IMR-90 (cell line): Measurements from ENCODE around the gene EPHX1. TPM values are rescaled to one million over a fixed set of nuclear protein-coding genes. Genes with fewer than 3 reads are reported as not detected.
A peak's percentile ranks its signal among the peaks of the same experiment; 100 is the strongest.

Experiments
- ATAC-seq: fragments of 200-7000 bp; cut with Tn5 transposase; 2 replicates; pipeline ENCODE4 v1.9.1; 2020; ENCODE audit warnings: low read depth, mild to moderate bottlenecking, moderate library complexity
- BruUV-seq: library from RNA; stranded (reverse); fragments of 400-500 nt; replicated peaks from 2 replicates; lab custom pipeline; 2021; lab: Mats Ljungman, UMichigan
- CTCF ChIA-PET: fragments of 300-600 bp; formaldehyde crosslinking; extraction: SDS; loops from one replicate; lab custom pipeline; 2021; ENCODE audit warnings: antibody characterized with exemption; lab: Yijun Ruan, JAX
- POLR2A ChIA-PET: fragments of 300-600 bp; sonication (Branson Sonifier 250); formaldehyde crosslinking; loops from one replicate; lab custom pipeline; 2022; ENCODE audit warnings: antibody characterized with exemption; ENCODE audit not compliant: unreplicated experiment; lab: Charles Lee
- DNase-seq: peaks from one replicate; pipeline ENCODE4 v3.0.0; 2013
- H2AFZ ChIP-seq: replicated peaks from 2 replicates; pipeline ENCODE3; 2013; ENCODE audit warnings: low read length, mild to moderate bottlenecking; ENCODE audit not compliant: poor library complexity
- H2AK5ac ChIP-seq: 2 replicates; pipeline ENCODE4 v1.6.1; 2013; ENCODE audit warnings: low read depth, low read length, inconsistent platforms
- H2AK9ac ChIP-seq: replicated peaks from 2 replicates; pipeline ENCODE3; 2013; ENCODE audit warnings: mild to moderate bottlenecking, low read depth, low read length, moderate library complexity; ENCODE audit not compliant: poor library complexity
- H2BK120ac ChIP-seq: 2 replicates; pipeline ENCODE4 v1.6.1; 2013; ENCODE audit warnings: low read depth, low read length, inconsistent platforms
- H2BK15ac ChIP-seq: 3 replicates; pipeline ENCODE4 v1.6.1; 2013; ENCODE audit warnings: low read depth, low read length, inconsistent platforms
- H2BK20ac ChIP-seq: 2 replicates; pipeline ENCODE4 v1.6.1; 2013; ENCODE audit warnings: low read depth, mild to moderate bottlenecking, inconsistent platforms, low read length, moderate library complexity
- H2BK5ac ChIP-seq: 2 replicates; pipeline ENCODE4 v1.6.1; 2013; ENCODE audit warnings: mild to moderate bottlenecking, low read depth, low read length, inconsistent platforms; ENCODE audit not compliant: poor library complexity, severe bottlenecking
- H3K14ac ChIP-seq: replicated peaks from 2 replicates; pipeline ENCODE4 v1.6.1; 2013; ENCODE audit warnings: low read depth, low read length, inconsistent platforms
- H3K18ac ChIP-seq: 2 replicates; pipeline ENCODE4 v1.6.1; 2013; ENCODE audit warnings: low read depth, low read length, control low read depth
- H3K23ac ChIP-seq: 2 replicates; pipeline ENCODE4 v1.6.1; 2013; ENCODE audit warnings: low read depth, low read length, inconsistent platforms
- H3K27ac ChIP-seq: 2 replicates; pipeline ENCODE4 v1.5.1; 2013; ENCODE audit warnings: mild to moderate bottlenecking, control low read depth, low read length; ENCODE audit not compliant: insufficient read depth
- H3K27me3 ChIP-seq: 2 replicates; pipeline ENCODE4 v1.6.1; 2013; ENCODE audit warnings: low read length; ENCODE audit not compliant: control insufficient read depth, insufficient read depth
- H3K36me3 ChIP-seq: 2 replicates; pipeline ENCODE4 v1.6.1; 2013; ENCODE audit warnings: low read length, mixed read lengths; ENCODE audit not compliant: control insufficient read depth, insufficient read depth
- H3K4ac ChIP-seq: 2 replicates; pipeline ENCODE4 v1.6.1; 2013; ENCODE audit warnings: low read depth, low read length, inconsistent platforms
- H3K4me1 ChIP-seq: 2 replicates; pipeline ENCODE4 v1.6.1; 2013; ENCODE audit warnings: low read length, mixed read lengths; ENCODE audit not compliant: control insufficient read depth, insufficient read depth
- H3K4me2 ChIP-seq: 2 replicates; pipeline ENCODE4 v1.6.1; 2013; ENCODE audit warnings: low read depth, mild to moderate bottlenecking, control low read depth, low read length, moderate library complexity
- H3K4me3 ChIP-seq: 2 replicates; pipeline ENCODE4 v1.5.1; 2013; ENCODE audit warnings: low read depth, mild to moderate bottlenecking, control low read depth, low read length, moderate library complexity; ENCODE audit not compliant: insufficient read depth
- H3K56ac ChIP-seq: 2 replicates; pipeline ENCODE4 v1.6.1; 2013; ENCODE audit warnings: low read length, inconsistent platforms; ENCODE audit not compliant: insufficient read depth; ENCODE audit errors: extremely low read depth
- H3K79me1 ChIP-seq, 2 experiments: 2 replicates each; pipeline ENCODE4 v1.6.1; 2013; ENCODE audit warnings: low read length in 2 of 2, inconsistent platforms in 1 of 2, low read depth in 1 of 2
- H3K9ac ChIP-seq: 2 replicates; pipeline ENCODE4 v1.6.1; 2013; ENCODE audit warnings: low read depth, low read length, control low read depth
- H3K9me1 ChIP-seq: 2 replicates; pipeline ENCODE4 v1.6.1; 2013; ENCODE audit warnings: low read length, inconsistent platforms; ENCODE audit not compliant: insufficient read depth
- H3K9me3 ChIP-seq: 2 replicates; pipeline ENCODE4 v1.6.1; 2013; ENCODE audit warnings: low read length; ENCODE audit not compliant: control insufficient read depth, insufficient read depth
- H4K20me1 ChIP-seq: 2 replicates; pipeline ENCODE4 v1.6.1; 2013; ENCODE audit warnings: low read length, inconsistent platforms; ENCODE audit not compliant: insufficient read depth
- H4K5ac ChIP-seq: 2 replicates; pipeline ENCODE4 v1.6.1; 2013; ENCODE audit warnings: mild to moderate bottlenecking, low read depth, low read length, control low read depth
- H4K8ac ChIP-seq, 2 experiments: 2 replicates each; pipeline ENCODE4 v1.6.1; 2013; ENCODE audit warnings: low read depth in 2 of 2, low read length in 2 of 2, control low read depth in 1 of 2, inconsistent platforms in 1 of 2
- H4K91ac ChIP-seq: 2 replicates; pipeline ENCODE4 v1.6.1; 2013; ENCODE audit warnings: low read depth, low read length, inconsistent platforms; ENCODE audit not compliant: insufficient read depth
- BHLHE40 ChIP-seq: fragments of 150-350 bp; IDR thresholded peaks from 2 replicates; pipeline ENCODE4 v1.6.1; 2016; ENCODE audit warnings: mild to moderate bottlenecking, low read depth, low read length
- CEBPB ChIP-seq: IDR thresholded peaks from 2 replicates; pipeline ENCODE4 v1.6.1; 2012; ENCODE audit warnings: low read depth, low read length, improper control_type of control experiment
- CHD1 ChIP-seq: IDR thresholded peaks from 2 replicates; pipeline ENCODE4 v1.6.1; 2012; ENCODE audit warnings: low read depth, low read length, improper control_type of control experiment
- MAFK ChIP-seq: IDR thresholded peaks from 2 replicates; pipeline ENCODE4 v1.6.1; 2012; ENCODE audit warnings: low read depth, low read length, improper control_type of control experiment
- MAZ ChIP-seq: IDR thresholded peaks from 2 replicates; pipeline ENCODE4 v1.6.1; 2012; ENCODE audit warnings: low read depth, mild to moderate bottlenecking, low read length, improper control_type of control experiment, moderate library complexity, borderline replicate concordance
- MXI1 ChIP-seq: IDR thresholded peaks from 2 replicates; pipeline ENCODE4 v1.6.1; 2012; ENCODE audit warnings: low read depth, mild to moderate bottlenecking, low read length, moderate library complexity, borderline replicate concordance
- NFE2L2 ChIP-seq: fragments of 150-350 bp; IDR thresholded peaks from 2 replicates; pipeline ENCODE4 v1.6.1; 2016; ENCODE audit warnings: low read depth, mild to moderate bottlenecking, low read length
- RAD21 ChIP-seq: IDR thresholded peaks from 2 replicates; pipeline ENCODE4 v1.6.1; 2012; ENCODE audit warnings: low read length, improper control_type of control experiment
- RCOR1 ChIP-seq: IDR thresholded peaks from 2 replicates; pipeline ENCODE4 v1.6.1; 2012; ENCODE audit warnings: mild to moderate bottlenecking, low read length, improper control_type of control experiment; ENCODE audit not compliant: insufficient replicate concordance
- RFX5 ChIP-seq: IDR thresholded peaks from 2 replicates; pipeline ENCODE4 v1.8.0; 2012; ENCODE audit warnings: low read depth, mild to moderate bottlenecking, low read length, moderate library complexity
- SMC3 ChIP-seq: fragments of 150-350 bp; IDR thresholded peaks from 2 replicates; pipeline ENCODE4 v1.6.1; 2016; ENCODE audit warnings: low read depth, mild to moderate bottlenecking, antibody characterized with exemption, low read length, moderate library complexity
- USF2 ChIP-seq: fragments of 150-350 bp; IDR thresholded peaks from 2 replicates; pipeline ENCODE4 v1.6.1; 2017; ENCODE audit warnings: mild to moderate bottlenecking, antibody characterized with exemption, low read length, low read depth
- WGBS, 2 experiments: methylation state at CpG; one replicate each; pipeline versions ENCODE4 v1.1.5 to v1.1.7; 2013; ENCODE audit warnings: missing lambda C conversion rate in 2 of 2; ENCODE audit not compliant: insufficient read length in 1 of 2; ENCODE audit errors: extremely low coverage in 2 of 2; 5-methylcytosine and 5-hydroxymethylcytosine counted together
- dilution Hi-C: fragments of 300-500 bp; cut with HindIII; formaldehyde crosslinking; loops from one replicate; pipeline ENCODE4 v1.14.3; 2018; ENCODE audit warnings: low sequenced_read_pairs; ENCODE audit not compliant: unreplicated experiment
- in situ Hi-C: fragments of 300-500 bp; cut with MboI; formaldehyde crosslinking; loops from 3 replicates; pipeline ENCODE4 v1.14.3; 2019; ENCODE audit warnings: low sequenced_read_pairs, inconsistent platforms, mixed read lengths
- intact Hi-C: fragments of 100-400 bp; cut with micrococcal nuclease; formaldehyde crosslinking; loops from 2 replicates; pipeline ENCODE4 v1.10.0; 2022
- polyA plus RNA-seq, 3 experiments: library from polyadenylated mRNA; depleted of rRNA; stranded (reverse); fragments of >200 nt; gene quantifications; 2 replicates each; pipeline ENCODE4 v1.2.3, GENCODE V29; 2012; ENCODE audit warnings: low replicate concordance in 1 of 3
- total RNA-seq: library from RNA; depleted of rRNA; stranded (reverse); fragments of >200 nt; gene quantifications from 2 replicates; pipeline ENCODE4 v1.2.3, GENCODE V29; 2012
- TF ChIP-seq, protein P1 (sequence below): fragments of 150-350 bp; IDR thresholded peaks from 2 replicates; pipeline ENCODE4 v1.6.1; 2016; ENCODE audit warnings: low read depth, mild to moderate bottlenecking, low read length, moderate library complexity, borderline replicate concordance
- TF ChIP-seq, protein P2 (sequence below): conservative IDR thresholded peaks from 2 replicates; pipeline ENCODE4 v1.5.1; 2012; ENCODE audit warnings: mild to moderate bottlenecking, low read depth, low read length, improper control_type of control experiment

Gene EPHX1
- total and polyA plus RNA-seq, 2 of the 4 experiments (the other 2 are of a cell fraction), result 20.3 to 46.3 TPM

DNA sequence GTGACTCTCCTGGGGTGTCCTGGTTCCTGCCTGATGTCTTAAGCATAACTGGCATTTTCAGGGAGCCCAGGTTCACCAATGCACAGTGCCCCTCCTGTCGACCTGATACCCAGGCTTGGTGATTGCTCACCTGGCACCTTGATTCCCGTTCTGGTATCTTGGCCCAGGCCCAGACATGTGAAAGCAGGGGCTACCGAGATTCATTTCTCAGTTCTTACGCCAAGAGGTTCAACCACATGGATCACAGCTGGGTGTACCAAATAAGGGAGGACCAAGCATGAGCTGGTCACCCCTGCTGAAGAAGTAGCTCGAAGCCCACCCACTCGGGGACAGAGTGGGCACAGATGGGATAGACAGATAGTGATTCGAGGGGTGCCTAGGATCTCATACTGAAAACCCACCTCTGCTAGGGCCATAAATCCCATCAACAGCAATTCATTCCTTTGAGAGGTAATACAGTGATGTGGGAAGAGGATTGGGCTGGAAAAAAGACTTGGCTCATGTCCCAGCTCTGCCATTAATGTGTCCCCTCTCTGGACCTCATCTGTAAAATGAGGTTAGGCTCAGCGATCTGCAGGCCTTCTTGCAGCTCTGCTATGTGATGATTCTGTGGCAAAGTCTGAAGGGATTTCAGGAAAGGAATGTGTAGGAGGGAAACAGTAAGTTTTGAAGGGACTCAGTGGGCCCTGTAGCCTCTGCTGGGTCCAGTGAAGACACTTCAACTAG, 2.7 kb downstream of the EPHX1 start:
- Histone ChIP-seq H3K14ac (no peak overlapping the region), H2BK20ac (no peak overlapping the region), H3K4me1 (peaks cover 32% of the 10 kb centered on the region), H3K4ac (peak overlapping the region; percentile 29; the same call in 1 of the 2 replicates), H3K4me3 (no peak overlapping the region), H3K9ac (no peak overlapping the region), H3K27me3 (no peaks in the 10 kb centered on the region), H3K79me1 (peaks cover 0 to 31% of the 10 kb centered on the region in 2 experiments; a peak in 2 of 4 replicates), H2AFZ (peak overlapping the region; percentile 86), H3K9me3 (no peaks in the 10 kb centered on the region), H3K56ac (no peak overlapping the region), H2AK5ac (peak overlapping the region; percentile 7; the same call in 1 of the 2 replicates), H3K23ac (no peak overlapping the region), H2BK5ac (peak overlapping the region; percentile 38), H3K36me3 (no peaks in the 10 kb centered on the region), H4K8ac (peak overlapping the region in 1 of 2 experiments; percentile 34; a peak in 3 of 4 replicates), H2AK9ac (peak overlapping the region; percentile 68), H2BK15ac (no peak overlapping the region), H4K20me1 (no peaks in the 10 kb centered on the region), H4K5ac (peak overlapping the region; percentile 47; the same call in 1 of the 2 replicates), H2BK120ac (no peak overlapping the region; the same call in 1 of the 2 replicates), H3K27ac (peak overlapping the region; percentile 35), H3K4me2 (no peak overlapping the region; the same call in 1 of the 2 replicates), H3K9me1 (peaks cover 20% of the 10 kb centered on the region), H3K18ac (no peak overlapping the region; the same call in 1 of the 2 replicates), H4K91ac (peak overlapping the region; percentile 42; the same call in 1 of the 2 replicates)
- ChIA-PET POLR2A (no interaction called here), CTCF (interaction anchor here (1.3 kb wide), 1 partner anchor 338 kb away, joined by 7 read pairs; no protein-coding TSS in a partner anchor)
- no TSS peak for BruUV-seq
- intact Hi-C loops, result no loop called here
- WGBS, 2 experiments, result no CpG with 5 or more reads among the region's 8 CpGs
- DNase-seq (no peak), ATAC-seq (no peak)
- in situ Hi-C loops, result no loop called here
- dilution Hi-C loops, result no loop called here
- TF ChIP-seq NFE2L2, result no peak
- no peak for TF ChIP-seq RCOR1
- no peak for TF ChIP-seq MAFK
- TF ChIP-seq MXI1, result no peak
- no peak for TF ChIP-seq CHD1
- no peak for TF ChIP-seq SMC3
- TF ChIP-seq MAZ, result no peak
- TF ChIP-seq, protein P1, sequence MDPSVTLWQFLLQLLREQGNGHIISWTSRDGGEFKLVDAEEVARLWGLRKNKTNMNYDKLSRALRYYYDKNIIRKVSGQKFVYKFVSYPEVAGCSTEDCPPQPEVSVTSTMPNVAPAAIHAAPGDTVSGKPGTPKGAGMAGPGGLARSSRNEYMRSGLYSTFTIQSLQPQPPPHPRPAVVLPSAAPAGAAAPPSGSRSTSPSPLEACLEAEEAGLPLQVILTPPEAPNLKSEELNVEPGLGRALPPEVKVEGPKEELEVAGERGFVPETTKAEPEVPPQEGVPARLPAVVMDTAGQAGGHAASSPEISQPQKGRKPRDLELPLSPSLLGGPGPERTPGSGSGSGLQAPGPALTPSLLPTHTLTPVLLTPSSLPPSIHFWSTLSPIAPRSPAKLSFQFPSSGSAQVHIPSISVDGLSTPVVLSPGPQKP, result no peak
- TF ChIP-seq, protein P2, sequence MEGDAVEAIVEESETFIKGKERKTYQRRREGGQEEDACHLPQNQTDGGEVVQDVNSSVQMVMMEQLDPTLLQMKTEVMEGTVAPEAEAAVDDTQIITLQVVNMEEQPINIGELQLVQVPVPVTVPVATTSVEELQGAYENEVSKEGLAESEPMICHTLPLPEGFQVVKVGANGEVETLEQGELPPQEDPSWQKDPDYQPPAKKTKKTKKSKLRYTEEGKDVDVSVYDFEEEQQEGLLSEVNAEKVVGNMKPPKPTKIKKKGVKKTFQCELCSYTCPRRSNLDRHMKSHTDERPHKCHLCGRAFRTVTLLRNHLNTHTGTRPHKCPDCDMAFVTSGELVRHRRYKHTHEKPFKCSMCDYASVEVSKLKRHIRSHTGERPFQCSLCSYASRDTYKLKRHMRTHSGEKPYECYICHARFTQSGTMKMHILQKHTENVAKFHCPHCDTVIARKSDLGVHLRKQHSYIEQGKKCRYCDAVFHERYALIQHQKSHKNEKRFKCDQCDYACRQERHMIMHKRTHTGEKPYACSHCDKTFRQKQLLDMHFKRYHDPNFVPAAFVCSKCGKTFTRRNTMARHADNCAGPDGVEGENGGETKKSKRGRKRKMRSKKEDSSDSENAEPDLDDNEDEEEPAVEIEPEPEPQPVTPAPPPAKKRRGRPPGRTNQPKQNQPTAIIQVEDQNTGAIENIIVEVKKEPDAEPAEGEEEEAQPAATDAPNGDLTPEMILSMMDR, result no peak
- TF ChIP-seq BHLHE40, result no peak
- TF ChIP-seq CEBPB, result no peak
- TF ChIP-seq RAD21, result no peak
- no peak for TF ChIP-seq USF2
- no peak for TF ChIP-seq RFX5
